Ovary (tissue), 9 donors: Measurements from ENCODE around the gene TACC2. TPM values are rescaled to one million over a fixed set of nuclear protein-coding genes. Genes with fewer than 3 reads are reported as not detected.

ENCODE experiments used
- DNase-seq, 5 donors: peaks; one replicate each; pipeline ENCODE4 v3.0.0-alpha.2; 2019 to 2020
- H3K27ac ChIP-seq, 2 donors: fragments of 200-600 bp; one replicate each; pipeline versions ENCODE4 v1.5.1 to v1.8.0; 2019 to 2022
- H3K27me3 ChIP-seq: fragments of 200-600 bp; one replicate; pipeline ENCODE4 v1.8.0; 2022
- H3K36me3 ChIP-seq: fragments of 200-600 bp; sonication (generic); one replicate; pipeline ENCODE4 v1.5.1; 2019
- H3K4me1 ChIP-seq: one replicate; pipeline ENCODE4 v1.8.1; 2013; ENCODE audit warnings: mild to moderate bottlenecking, moderate library complexity; ENCODE audit not compliant: insufficient read depth
- H3K4me3 ChIP-seq: fragments of 200-600 bp; sonication (generic); one replicate; pipeline ENCODE4 v1.5.1; 2017
- H3K9me3 ChIP-seq, 2 donors: fragments of 200-600 bp in 1 of 2; sonication (generic) in 1 of 2; one replicate each; pipeline versions ENCODE4 v1.5.1 to v1.8.1; 2013 to 2019; ENCODE audit warnings: mild to moderate bottlenecking in 1 of 2, moderate library complexity in 1 of 2
- CTCF ChIP-seq, 3 donors: fragments of 450-650 bp in 2 of 3; fragments of 200-600 bp in 1 of 3; IDR thresholded peaks; one replicate each; pipeline versions ENCODE4 v1.5.1 to v1.8.0; 2016 to 2022; ENCODE audit warnings: antibody characterized with exemption in 3 of 3, mild to moderate bottlenecking in 1 of 3
- EP300 ChIP-seq: sonication (generic); formaldehyde crosslinking; IDR thresholded peaks from one replicate; pipeline ENCODE4 v1.6.1; 2017; ENCODE audit warnings: antibody characterized with exemption
- POLR2A ChIP-seq: fragments of 450-650 bp; IDR thresholded peaks from one replicate; pipeline ENCODE4 v1.6.1; 2017; ENCODE audit warnings: antibody characterized with exemption, mild to moderate bottlenecking, moderate library complexity
- WGBS, 3 donors: extraction: QIAGEN DNeasy Blood & Tissue Kit in 1 of 3; methylation state at CpG; one replicate each; pipeline versions ENCODE4 v1.1.5 to v1.1.7; 2013 to 2017; 5-methylcytosine and 5-hydroxymethylcytosine counted together
- intact Hi-C, 4 donors: fragments of 100-400 bp; cut with DNase I; formaldehyde crosslinking; loops; one replicate each; pipeline versions ENCODE4 v1.11.0 to v1.15.1; 2022 to 2023
- polyA plus RNA-seq, 2 donors: library from polyadenylated mRNA; stranded (reverse); fragments of 200-250 nt in 1 of 2; fragments of 350-450 nt in 1 of 2; fragmentation: Illumina TruSeq in 1 of 2; extraction: RNeasy Lipid Tissue Mini Kit (QIAGEN cat#74804) in 1 of 2; gene quantifications; one replicate each; pipeline ENCODE4 v1.2.3, GENCODE V29; 2013 to 2014
- total RNA-seq, 7 donors: library from RNA; depleted of rRNA in 2 of 7; stranded (reverse); fragments of >200 nt in 2 of 7; fragmentation: NEBNext Ultra II Directional in 3 of 7; extraction: Animal tissue kit (Norgen Biotek cat#: 25700) in 3 of 7; gene quantifications; one replicate each; pipeline versions ENCODE4 v1.1.0 to v1.2.4, GENCODE V29; 2016 to 2023
- donor health status: DM: no; HTN: no; CAD: no; lungs with moderate emphysema.
- donor health status: DM: no; HTN: no; CAD: no.
- donor health status: Bipolar disorder and iron deficiency.
- donor health status: DM: yes; HTN: yes; CAD: no.
- donor health status: DM: no; HTN: no; CAD: no.
- donor health status: DM: yes; HTN: yes; CAD: no.

TACC2 gene
- total and polyA plus RNA-seq, 9 donors, result 6.1 to 66.4 (median 14.2) TPM

- Histone ChIP-seq H3K9me3 (no peaks in the 10 kb centered on the region), H3K27me3 (no peaks in the 10 kb centered on the region), H3K4me1 (no peaks in the 10 kb centered on the region), H3K27ac (no peak overlapping the region), H3K36me3 (no peaks in the 10 kb centered on the region), H3K4me3 (no peak overlapping the region)
- no peak for DNase-seq
- WGBS, 3 donors, result 12 to 37% (median 21%) methylated on average over 2 of the region's 2 CpGs
- TF ChIP-seq EP300, result no peak
- no peak for TF ChIP-seq POLR2A
- no peak for TF ChIP-seq CTCF (IDR thresholded peaks at IDR 0.05)
- intact Hi-C loops, result no loop called here
Observed at GRCh38 chr10:122234416-122234815, 245.5 kb downstream of the TACC2 start.

- no peaks in the 10 kb centered on the region for H3K4me1 ChIP-seq
- H3K4me3 ChIP-seq, result no peak overlapping the region
- no peaks in the 10 kb centered on the region for H3K9me3 ChIP-seq
- no peak for DNase-seq
- WGBS, 3 donors, result 94 to 97% (median 96%) methylated on average over 5 of the region's 5 CpGs
- H3K27ac ChIP-seq, result no peak overlapping the region
- no peaks in the 10 kb centered on the region for H3K27me3 ChIP-seq
- no peaks in the 10 kb centered on the region for H3K36me3 ChIP-seq
- intact Hi-C loops, result no loop called here
- TF ChIP-seq EP300, result no peak
- no peak for TF ChIP-seq CTCF (IDR thresholded peaks at IDR 0.05)
- no peak for TF ChIP-seq POLR2A
Observed at GRCh38 chr10:122236690-122237306, 247.8 kb downstream of the TACC2 start.

GRCh38 chr10:122237331-122237990, 248.5 kb downstream of the TACC2 start:
- DNase-seq, result no peak
- TF ChIP-seq EP300 (no peak), POLR2A (no peak)
- 89 to 95% (median 94%) methylated on average over 17 of the region's 17 CpGs for WGBS, 3 donors
- Histone ChIP-seq H3K4me1 (no peaks in the 10 kb centered on the region), H3K9me3 (no peaks in the 10 kb centered on the region), H3K36me3 (no peaks in the 10 kb centered on the region), H3K4me3 (no peak overlapping the region), H3K27ac (no peak overlapping the region), H3K27me3 (no peaks in the 10 kb centered on the region)
- intact Hi-C loops, result no loop called here

GRCh38 chr10:122239578-122240257, 250.8 kb downstream of the TACC2 start:
- H3K4me3 ChIP-seq, result no peak overlapping the region
- H3K36me3 ChIP-seq, result no peaks in the 10 kb centered on the region
- 89 to 96% (median 93%) methylated on average over 10 of the region's 10 CpGs for WGBS, 3 donors

More at GRCh38 chr10:122239578-122240257, 250.8 kb downstream of the TACC2 start:
- TF ChIP-seq EP300 (no peak), POLR2A (no peak), CTCF (IDR thresholded peaks at IDR 0.05) (no peak)
- no peaks in the 10 kb centered on the region for H3K27me3 ChIP-seq
- H3K4me1 ChIP-seq, result no peaks in the 10 kb centered on the region
- H3K27ac ChIP-seq, result no peak overlapping the region
- intact Hi-C loops, result no loop called here
- no peak for DNase-seq
- no peaks in the 10 kb centered on the region for H3K9me3 ChIP-seq
